Subcutaneous abdominal adipose tissue (tissue), 5 donors: ENCODE measurements around the gene RGS3.
A peak's percentile ranks its signal among the peaks of the same experiment; 100 is the strongest.

ENCODE experiments used
- H3K27ac ChIP-seq: one replicate; pipeline ENCODE4 v1.7.0; 2013; ENCODE audit warnings: low read depth, mild to moderate bottlenecking, inconsistent platforms, low read length, moderate library complexity
- H3K27me3 ChIP-seq, 5 donors: one replicate each; pipeline ENCODE4 v1.7.0; 2013; ENCODE audit warnings: low read length in 5 of 5, inconsistent platforms in 1 of 5; ENCODE audit not compliant: control insufficient read depth in 5 of 5, insufficient read depth in 4 of 5
- H3K36me3 ChIP-seq, 5 donors: one replicate each; pipeline ENCODE4 v1.7.0; 2013; ENCODE audit warnings: low read length in 5 of 5; ENCODE audit not compliant: control insufficient read depth in 5 of 5, insufficient read depth in 5 of 5
- H3K4me1 ChIP-seq, 5 donors: one replicate each; pipeline ENCODE4 v1.7.0; 2013; ENCODE audit warnings: low read length in 5 of 5, mild to moderate bottlenecking in 3 of 5, moderate library complexity in 1 of 5; ENCODE audit not compliant: control insufficient read depth in 5 of 5, insufficient read depth in 5 of 5
- H3K4me3 ChIP-seq, 5 donors: one replicate each; pipeline ENCODE4 v1.7.0; 2013; ENCODE audit warnings: low read length in 5 of 5, low read depth in 1 of 5
- H3K9ac ChIP-seq, 5 donors: one replicate each; pipeline ENCODE4 v1.7.0; 2013; ENCODE audit warnings: low read length in 5 of 5, mild to moderate bottlenecking in 4 of 5, moderate library complexity in 3 of 5
- H3K9me3 ChIP-seq, 5 donors: one replicate each; pipeline ENCODE4 v1.7.0; 2013; ENCODE audit warnings: low read length in 5 of 5; ENCODE audit not compliant: control insufficient read depth in 5 of 5
- donor health status: healthy.
- donor health status: healthy.
- donor health status: healthy.
- donor health status: healthy.
- donor health status: healthy.

RGS3 gene

DNA sequence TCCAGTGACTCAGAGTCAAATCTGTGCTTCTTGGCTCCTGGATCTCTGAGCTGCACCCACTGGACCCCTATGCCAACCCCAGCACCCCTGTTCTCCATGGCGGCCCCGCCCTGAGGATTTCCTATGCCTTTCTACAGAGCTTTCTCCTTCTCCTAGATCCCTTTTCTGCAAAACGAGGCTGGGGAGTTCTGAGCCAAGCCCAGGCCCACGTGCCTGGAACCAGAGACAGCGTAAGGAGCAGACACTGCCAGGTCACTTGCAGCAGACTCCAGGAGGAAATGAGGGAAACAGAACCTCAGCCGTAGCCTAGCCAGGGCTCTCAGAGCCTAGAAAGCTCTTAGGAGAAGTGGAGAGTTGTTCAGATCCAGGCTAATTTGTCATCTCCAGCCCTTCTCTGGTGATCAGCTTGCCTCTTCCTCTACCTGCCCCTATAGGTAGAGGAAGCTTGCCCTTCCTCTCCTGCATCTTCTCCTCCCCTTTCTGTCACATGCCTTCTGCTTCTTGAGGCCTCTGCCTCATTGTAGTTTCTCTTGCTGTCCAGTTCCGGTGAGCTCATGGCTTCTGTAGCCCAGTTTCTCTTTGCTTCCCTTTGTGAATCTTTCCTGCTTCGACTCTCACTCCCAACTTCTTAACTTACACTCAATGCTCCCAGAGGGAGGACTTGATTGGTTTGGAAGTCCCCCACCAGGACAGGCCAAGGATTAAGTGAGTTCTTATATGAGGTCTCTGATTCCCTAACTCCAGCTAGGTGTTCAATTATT is 163.4 kb downstream of the RGS3 start:
- peaks cover 5 to 36% (median 35%) of the 10 kb centered on the region in 5 donors for H3K4me1 ChIP-seq
- no peak overlapping the region for H3K4me3 ChIP-seq
- no peaks in the 10 kb centered on the region for H3K36me3 ChIP-seq
- no peaks in the 10 kb centered on the region for H3K9me3 ChIP-seq
- peak overlapping the region; percentile 39 for H3K27ac ChIP-seq
- no peaks in the 10 kb centered on the region for H3K27me3 ChIP-seq
- H3K9ac ChIP-seq = peak overlapping the region in 4 of 5 donors; percentile 8 to 42 (median 24)

DNA sequence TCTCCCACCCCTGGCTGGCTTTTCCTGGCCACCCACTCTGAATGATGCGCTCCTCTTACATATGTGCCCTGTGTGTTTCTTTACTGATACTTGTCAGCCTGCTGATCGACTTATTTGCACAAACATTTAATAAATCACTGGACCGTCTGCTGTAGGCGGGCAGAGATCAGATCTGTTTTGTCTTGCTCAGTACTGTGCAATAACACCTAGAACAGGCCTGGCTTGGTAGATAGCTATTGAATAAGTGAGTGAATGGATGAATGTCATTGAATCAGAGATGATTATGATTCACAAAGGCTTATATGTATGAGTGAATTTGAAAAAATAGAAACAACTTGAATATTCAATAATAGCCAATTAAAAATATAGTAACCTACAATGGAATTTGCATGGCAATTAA is 165.1 kb downstream of the RGS3 start:
- H3K9me3 ChIP-seq = no peaks in the 10 kb centered on the region
- no peak overlapping the region for H3K4me3 ChIP-seq
- H3K27ac ChIP-seq = no peak overlapping the region
- H3K4me1 ChIP-seq = peaks cover 5 to 37% (median 28%) of the 10 kb centered on the region in 5 donors
- H3K27me3 ChIP-seq = no peaks in the 10 kb centered on the region
- no peak overlapping the region for H3K9ac ChIP-seq
- no peaks in the 10 kb centered on the region for H3K36me3 ChIP-seq

DNA sequence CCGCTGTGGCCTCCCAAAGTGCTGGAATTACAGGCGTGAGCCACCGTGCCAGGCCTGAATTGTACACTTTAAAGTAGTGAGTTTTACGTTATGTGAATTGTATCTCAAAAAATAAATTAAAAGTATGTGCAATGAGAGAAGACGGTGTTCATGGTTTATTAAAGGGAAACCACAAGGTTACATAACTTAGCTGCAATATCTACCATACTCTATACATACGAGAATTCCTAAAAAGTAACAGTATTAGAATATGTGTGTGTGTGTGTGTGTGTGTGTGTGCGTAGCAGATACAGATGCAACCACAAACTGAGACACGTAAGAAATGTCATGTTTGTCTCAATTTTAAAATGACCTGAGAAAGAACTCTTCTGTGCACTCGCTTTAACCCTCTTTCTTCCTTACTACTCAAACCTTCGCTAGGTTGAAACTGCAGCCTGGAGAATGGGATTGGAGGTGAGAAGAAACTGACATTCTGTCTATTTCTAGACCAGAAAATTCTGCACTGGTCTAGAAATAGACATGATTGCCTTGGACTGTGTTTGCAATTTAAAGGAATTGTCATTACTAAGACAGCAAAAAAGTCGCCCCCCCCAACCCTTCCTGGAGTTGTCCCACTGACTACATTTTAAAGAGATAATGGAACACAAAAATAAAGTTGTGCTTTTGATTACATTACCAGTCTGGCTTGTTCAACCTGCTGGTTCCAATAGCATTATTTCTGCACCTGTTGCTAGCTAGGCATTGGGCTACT is 167.0 kb downstream of the RGS3 start:
- H3K4me3 ChIP-seq = no peak overlapping the region
- H3K9ac ChIP-seq = no peak overlapping the region
- no peaks in the 10 kb centered on the region for H3K36me3 ChIP-seq
- H3K27me3 ChIP-seq = no peaks in the 10 kb centered on the region
- peaks cover 12 to 52% (median 46%) of the 10 kb centered on the region in 5 donors for H3K4me1 ChIP-seq
- no peak overlapping the region for H3K27ac ChIP-seq
- no peaks in the 10 kb centered on the region for H3K9me3 ChIP-seq

- no peaks in the 10 kb centered on the region for H3K27me3 ChIP-seq
- H3K36me3 ChIP-seq = no peaks in the 10 kb centered on the region
- H3K4me3 ChIP-seq = no peak overlapping the region
- peaks cover 13 to 58% (median 53%) of the 10 kb centered on the region in 5 donors for H3K4me1 ChIP-seq
- no peaks in the 10 kb centered on the region for H3K9me3 ChIP-seq
- H3K9ac ChIP-seq = no peak overlapping the region
- H3K27ac ChIP-seq = no peak overlapping the region
Measured at GRCh38 chr9:113631137-113631765, 167.7 kb downstream of the RGS3 start.

GRCh38 chr9:113631871-113632665 is 168.5 kb downstream of the RGS3 start:
- H3K9ac ChIP-seq = no peak overlapping the region
- H3K27ac ChIP-seq = no peak overlapping the region
- H3K9me3 ChIP-seq = no peaks in the 10 kb centered on the region
- peaks cover 10 to 54% (median 48%) of the 10 kb centered on the region in 5 donors for H3K4me1 ChIP-seq
- no peaks in the 10 kb centered on the region for H3K36me3 ChIP-seq
- no peaks in the 10 kb centered on the region for H3K27me3 ChIP-seq
- no peak overlapping the region for H3K4me3 ChIP-seq

DNA sequence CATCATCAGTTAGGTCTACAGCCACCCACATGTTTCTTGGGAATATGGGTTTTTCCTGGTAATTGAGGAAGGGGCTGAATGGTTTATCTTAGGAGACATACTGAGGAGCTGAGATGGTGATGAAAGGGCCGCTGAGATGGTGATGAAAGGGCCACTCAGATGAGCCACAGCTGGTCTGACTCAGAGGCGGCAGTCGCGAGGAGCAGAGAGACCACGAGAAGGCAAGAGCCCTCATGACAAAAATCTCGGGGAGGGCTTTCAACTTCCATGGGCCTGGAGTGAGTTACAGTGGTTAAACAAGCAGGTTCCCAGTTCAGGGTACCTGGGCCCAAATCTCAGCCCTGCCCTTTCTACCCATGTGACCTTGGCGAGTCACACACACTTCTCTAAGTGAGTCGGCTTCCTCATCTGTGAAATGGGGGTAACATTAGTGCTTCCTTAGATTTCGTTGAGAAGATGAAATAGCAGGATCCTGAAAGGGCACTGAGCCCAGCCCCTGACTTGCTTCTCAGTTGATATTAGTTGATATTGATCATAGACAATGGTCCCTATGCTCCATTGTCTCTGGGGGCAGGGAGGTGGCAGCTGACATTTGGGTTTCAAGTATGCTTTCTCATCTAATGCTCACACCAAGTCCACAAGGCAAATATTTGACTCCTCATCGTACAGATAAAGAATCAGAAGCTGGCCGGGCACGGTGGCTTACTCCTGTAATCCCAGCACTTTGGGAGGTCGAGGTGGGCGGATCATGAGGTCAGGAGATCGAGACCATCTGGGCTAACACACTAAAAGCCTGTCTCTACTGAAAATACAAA is 169.5 kb downstream of the RGS3 start:
- no peaks in the 10 kb centered on the region for H3K36me3 ChIP-seq
- no peak overlapping the region for H3K4me3 ChIP-seq
- H3K4me1 ChIP-seq = peaks cover 9 to 49% (median 44%) of the 10 kb centered on the region in 5 donors
- H3K27me3 ChIP-seq = no peaks in the 10 kb centered on the region
- H3K9me3 ChIP-seq = no peaks in the 10 kb centered on the region
- H3K9ac ChIP-seq = no peak overlapping the region
- no peak overlapping the region for H3K27ac ChIP-seq

DNA sequence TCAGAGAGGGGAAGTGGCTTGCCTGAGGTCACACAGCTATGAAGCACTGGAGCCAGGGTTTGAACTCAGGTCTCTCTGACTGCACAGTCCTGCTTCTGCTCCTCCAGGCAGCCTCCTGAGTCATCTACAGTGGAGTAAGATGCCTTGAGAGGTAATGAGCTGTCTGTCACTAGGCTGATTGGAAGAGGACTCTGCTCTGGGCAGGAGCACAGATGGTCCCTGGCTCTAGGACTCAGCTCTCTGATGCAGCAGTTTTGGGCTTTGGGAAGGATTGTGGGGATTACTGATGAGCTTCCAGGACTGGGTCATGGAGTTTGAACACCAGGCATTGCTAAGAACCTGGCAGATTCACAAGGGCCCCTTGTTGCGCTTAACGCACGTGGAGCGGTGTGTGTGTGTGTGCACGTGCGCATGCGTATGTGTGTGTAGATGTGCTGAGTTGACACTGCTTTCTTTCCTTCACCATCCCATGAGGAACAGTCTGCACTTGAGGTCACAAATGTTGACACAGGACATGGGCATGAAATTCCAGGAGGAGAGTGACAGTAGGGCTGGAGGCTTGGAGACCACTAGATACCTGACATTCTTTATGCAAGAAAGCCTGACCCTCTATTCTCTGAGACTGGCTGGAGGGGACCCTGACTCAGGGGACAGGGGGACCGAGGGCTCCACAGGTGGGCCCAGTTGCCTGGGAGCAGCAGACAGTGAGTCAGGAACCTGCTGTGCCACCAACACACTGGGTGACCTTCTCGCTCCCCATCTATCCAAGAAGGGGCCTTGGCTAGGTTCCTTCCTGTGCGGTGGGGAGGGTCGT is 170.5 kb downstream of the RGS3 start:
- Histone ChIP-seq H3K9me3 (no peaks in the 10 kb centered on the region), H3K4me3 (no peak overlapping the region), H3K27me3 (no peaks in the 10 kb centered on the region), H3K9ac (no peak overlapping the region), H3K27ac (no peak overlapping the region), H3K4me1 (peaks cover 9 to 49% (median 44%) of the 10 kb centered on the region in 5 donors), H3K36me3 (no peaks in the 10 kb centered on the region)

DNA sequence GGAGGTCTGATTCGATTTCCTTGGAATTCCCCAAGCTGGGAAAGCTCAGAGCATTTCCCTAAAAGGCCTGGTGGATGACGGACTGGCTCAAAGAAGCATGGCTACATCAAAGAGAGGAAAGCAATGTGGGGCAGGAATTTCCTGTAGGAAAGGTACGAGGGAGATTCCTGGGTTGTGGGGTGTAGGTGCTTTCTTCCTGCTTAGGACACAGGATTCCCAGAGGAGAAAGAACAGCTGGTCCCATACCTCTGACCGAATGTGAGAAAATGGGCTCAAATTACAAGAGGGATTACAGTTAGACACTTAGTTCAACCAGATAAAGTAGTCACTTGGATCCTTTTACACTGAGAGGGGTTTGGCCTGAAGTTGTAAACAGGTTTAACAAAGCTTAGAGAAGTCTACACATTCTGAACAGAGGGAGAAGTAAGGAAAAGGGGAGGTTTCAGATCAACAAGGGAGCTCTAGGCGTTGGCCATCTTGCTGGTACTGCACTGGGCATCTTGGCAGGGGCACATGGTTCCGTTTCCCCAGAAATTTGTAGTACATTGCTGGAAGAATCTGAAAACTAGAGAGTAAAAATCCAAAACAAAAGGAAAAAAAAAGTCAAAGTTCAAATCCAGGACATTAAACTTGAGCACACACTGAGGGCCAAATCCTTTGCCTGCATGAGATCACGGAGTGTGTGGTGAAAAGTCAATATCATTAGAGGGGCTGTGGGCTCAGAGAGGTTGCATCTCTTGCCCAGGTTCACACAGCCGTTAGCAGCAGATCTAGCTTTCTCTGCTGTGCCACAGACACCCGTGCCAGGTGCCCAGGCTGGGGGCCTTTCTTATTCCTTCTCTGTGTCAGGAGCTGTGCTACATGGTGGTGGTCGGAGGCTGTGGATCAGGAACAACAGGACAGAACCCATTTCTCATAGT is 171.3 kb downstream of the RGS3 start:
- Histone ChIP-seq H3K4me1 (peaks cover 9 to 49% (median 44%) of the 10 kb centered on the region in 5 donors), H3K27ac (peak overlapping the region; percentile 45), H3K9ac (peak overlapping the region in 2 of 5 donors; percentile 27 to 29)

More for the DNA sequence above, 171.3 kb downstream of the RGS3 start:
- no peaks in the 10 kb centered on the region for H3K36me3 ChIP-seq
- H3K27me3 ChIP-seq = no peaks in the 10 kb centered on the region
- H3K4me3 ChIP-seq = no peak overlapping the region
- no peaks in the 10 kb centered on the region for H3K9me3 ChIP-seq
